ENCODE results near the gene TMEM140.

TMEM140 gene

GRCh38 chr7:135183478-135183877, 35.6 kb downstream of the TMEM140 start:
- Histone ChIP-seq H3K27me3 (ENCODE audit: insufficient read depth, low read length) (no peaks in the 10 kb centered on the region), H3K9me3 (ENCODE audit: low read length) (peaks cover 20% of the 10 kb centered on the region), H3K36me3 (ENCODE audit: insufficient read depth, low read length) (peaks cover 37% of the 10 kb centered on the region)

GRCh38 chr7:135184254-135184841, 36.5 kb downstream of the TMEM140 start:
- no peak overlapping the region for H3K4me3 ChIP-seq (ENCODE audit: low read length)
- H2AFZ ChIP-seq (ENCODE audit: low read depth, low read length), result no peak overlapping the region
- H3K36me3 ChIP-seq (ENCODE audit: insufficient read depth, low read length), result peaks cover 37% of the 10 kb centered on the region
- peaks cover 20% of the 10 kb centered on the region for H3K9me3 ChIP-seq (ENCODE audit: low read length)
- H3K27me3 ChIP-seq (ENCODE audit: insufficient read depth, low read length), result no peaks in the 10 kb centered on the region
- peaks cover 3% of the 10 kb centered on the region for H3K4me1 ChIP-seq (ENCODE audit: insufficient read depth, low read length)

More at GRCh38 chr7:135183478-135183877, 35.6 kb downstream of the TMEM140 start:
- Histone ChIP-seq H2AFZ (ENCODE audit: low read depth, low read length) (no peak overlapping the region), H3K4me3 (ENCODE audit: low read length) (no peak overlapping the region), H3K4me1 (ENCODE audit: insufficient read depth, low read length) (no peaks in the 10 kb centered on the region)

GRCh38 chr7:135185471-135186260, 37.8 kb downstream of the TMEM140 start:
- H3K4me3 ChIP-seq (ENCODE audit: low read length), result no peak overlapping the region
- H3K9me3 ChIP-seq (ENCODE audit: low read length), result peaks cover 16% of the 10 kb centered on the region
- no peak overlapping the region for H2AFZ ChIP-seq (ENCODE audit: low read depth, low read length)
- peaks cover 8% of the 10 kb centered on the region for H3K4me1 ChIP-seq (ENCODE audit: insufficient read depth, low read length)
- H3K27me3 ChIP-seq (ENCODE audit: insufficient read depth, low read length), result no peaks in the 10 kb centered on the region
- peaks cover 37% of the 10 kb centered on the region for H3K36me3 ChIP-seq (ENCODE audit: insufficient read depth, low read length)

- Histone ChIP-seq H3K9me3 (ENCODE audit: low read length) (peaks cover 13% of the 10 kb centered on the region), H3K4me3 (ENCODE audit: low read length) (no peak overlapping the region), H3K4me1 (ENCODE audit: insufficient read depth, low read length) (peaks cover 8% of the 10 kb centered on the region), H3K27me3 (ENCODE audit: insufficient read depth, low read length) (no peaks in the 10 kb centered on the region), H2AFZ (ENCODE audit: low read depth, low read length) (no peak overlapping the region), H3K36me3 (ENCODE audit: insufficient read depth, low read length) (peaks cover 37% of the 10 kb centered on the region)
Measured at GRCh38 chr7:135186261-135186540, 38.3 kb downstream of the TMEM140 start.

GRCh38 chr7:135186841-135187253, 39.0 kb downstream of the TMEM140 start:
- Histone ChIP-seq H3K4me1 (ENCODE audit: insufficient read depth, low read length) (peaks cover 8% of the 10 kb centered on the region), H3K36me3 (ENCODE audit: insufficient read depth, low read length) (peaks cover 37% of the 10 kb centered on the region), H2AFZ (ENCODE audit: low read depth, low read length) (no peak overlapping the region), H3K4me3 (ENCODE audit: low read length) (no peak overlapping the region), H3K27me3 (ENCODE audit: insufficient read depth, low read length) (no peaks in the 10 kb centered on the region), H3K9me3 (ENCODE audit: low read length) (peaks cover 10% of the 10 kb centered on the region)

GRCh38 chr7:135188298-135188984, 40.6 kb downstream of the TMEM140 start:
- no peaks in the 10 kb centered on the region for H3K27me3 ChIP-seq (ENCODE audit: insufficient read depth, low read length)
- H2AFZ ChIP-seq (ENCODE audit: low read depth, low read length), result no peak overlapping the region
- peaks cover 10% of the 10 kb centered on the region for H3K4me1 ChIP-seq (ENCODE audit: insufficient read depth, low read length)
- no peaks in the 10 kb centered on the region for H3K9me3 ChIP-seq (ENCODE audit: low read length)
- peaks cover 33% of the 10 kb centered on the region for H3K36me3 ChIP-seq (ENCODE audit: insufficient read depth, low read length)
- no peak overlapping the region for H3K4me3 ChIP-seq (ENCODE audit: low read length)

- H3K36me3 ChIP-seq (ENCODE audit: insufficient read depth, low read length), result peaks cover 28% of the 10 kb centered on the region
Measured at GRCh38 chr7:135189221-135189662, 41.4 kb downstream of the TMEM140 start.

GRCh38 chr7:135189961-135190360, 42.1 kb downstream of the TMEM140 start:
- Histone ChIP-seq H3K36me3 (ENCODE audit: insufficient read depth, low read length) (peaks cover 29% of the 10 kb centered on the region), H3K9me3 (ENCODE audit: low read length) (no peaks in the 10 kb centered on the region), H3K4me3 (ENCODE audit: low read length) (no peak overlapping the region), H3K4me1 (ENCODE audit: insufficient read depth, low read length) (peaks cover 14% of the 10 kb centered on the region), H2AFZ (ENCODE audit: low read depth, low read length) (no peak overlapping the region), H3K27me3 (ENCODE audit: insufficient read depth, low read length) (no peaks in the 10 kb centered on the region)

More at GRCh38 chr7:135189221-135189662, 41.4 kb downstream of the TMEM140 start:
- Histone ChIP-seq H3K4me1 (ENCODE audit: insufficient read depth, low read length) (peaks cover 14% of the 10 kb centered on the region), H3K4me3 (ENCODE audit: low read length) (no peak overlapping the region), H2AFZ (ENCODE audit: low read depth, low read length) (no peak overlapping the region), H3K27me3 (ENCODE audit: insufficient read depth, low read length) (no peaks in the 10 kb centered on the region), H3K9me3 (ENCODE audit: low read length) (no peaks in the 10 kb centered on the region)

GRCh38 chr7:135190703-135191102, 42.8 kb downstream of the TMEM140 start:
- no peak overlapping the region for H2AFZ ChIP-seq (ENCODE audit: low read depth, low read length)
- peaks cover 25% of the 10 kb centered on the region for H3K36me3 ChIP-seq (ENCODE audit: insufficient read depth, low read length)
- peaks cover 14% of the 10 kb centered on the region for H3K4me1 ChIP-seq (ENCODE audit: insufficient read depth, low read length)
- H3K9me3 ChIP-seq (ENCODE audit: low read length), result no peaks in the 10 kb centered on the region
- H3K4me3 ChIP-seq (ENCODE audit: low read length), result no peak overlapping the region
- H3K27me3 ChIP-seq (ENCODE audit: insufficient read depth, low read length), result no peaks in the 10 kb centered on the region

- H2AFZ ChIP-seq (ENCODE audit: low read depth, low read length), result no peak overlapping the region
- H3K9me3 ChIP-seq (ENCODE audit: low read length), result no peaks in the 10 kb centered on the region
- peaks cover 14% of the 10 kb centered on the region for H3K4me1 ChIP-seq (ENCODE audit: insufficient read depth, low read length)
Measured at GRCh38 chr7:135192914-135193536, 45.2 kb downstream of the TMEM140 start.

GRCh38 chr7:135193615-135194081, 45.8 kb downstream of the TMEM140 start:
- Histone ChIP-seq H2AFZ (ENCODE audit: low read depth, low read length) (no peak overlapping the region), H3K27me3 (ENCODE audit: insufficient read depth, low read length) (no peaks in the 10 kb centered on the region), H3K4me1 (ENCODE audit: insufficient read depth, low read length) (peaks cover 14% of the 10 kb centered on the region), H3K36me3 (ENCODE audit: insufficient read depth, low read length) (peaks cover 24% of the 10 kb centered on the region), H3K4me3 (ENCODE audit: low read length) (no peak overlapping the region), H3K9me3 (ENCODE audit: low read length) (no peaks in the 10 kb centered on the region)

More at GRCh38 chr7:135192914-135193536, 45.2 kb downstream of the TMEM140 start:
- Histone ChIP-seq H3K27me3 (ENCODE audit: insufficient read depth, low read length) (no peaks in the 10 kb centered on the region), H3K36me3 (ENCODE audit: insufficient read depth, low read length) (peaks cover 26% of the 10 kb centered on the region), H3K4me3 (ENCODE audit: low read length) (no peak overlapping the region)

GRCh38 chr7:135194494-135195095, 46.7 kb downstream of the TMEM140 start:
- Histone ChIP-seq H3K9me3 (ENCODE audit: low read length) (no peaks in the 10 kb centered on the region), H3K4me1 (ENCODE audit: insufficient read depth, low read length) (peaks cover 9% of the 10 kb centered on the region), H3K27me3 (ENCODE audit: insufficient read depth, low read length) (no peaks in the 10 kb centered on the region), H2AFZ (ENCODE audit: low read depth, low read length) (no peak overlapping the region), H3K4me3 (ENCODE audit: low read length) (no peak overlapping the region), H3K36me3 (ENCODE audit: insufficient read depth, low read length) (peaks cover 30% of the 10 kb centered on the region)
